ENCODE measurements around the gene ZNF385D.

ZNF385D gene

DNA sequence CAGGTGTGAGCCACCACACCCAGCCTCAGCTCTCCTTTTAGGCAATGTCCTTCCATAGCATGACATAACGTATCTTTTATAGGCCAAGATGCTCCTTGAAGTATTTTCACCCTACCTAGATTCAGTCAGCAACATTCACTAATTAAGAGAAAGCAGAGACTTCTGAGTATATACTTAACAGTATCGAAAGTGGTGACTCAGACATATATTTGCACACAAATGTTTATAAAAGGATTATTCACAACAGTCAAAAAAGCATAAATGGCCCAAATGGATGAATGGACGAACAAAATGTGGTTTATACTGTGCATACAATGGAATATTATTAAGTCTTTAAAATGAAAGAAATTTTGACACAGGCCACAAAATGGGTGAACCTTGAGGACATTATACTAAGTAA lies 108.6 kb downstream of the ZNF385D start:
- Mint-ChIP-seq H3K9me3 (peaks cover 16% of the 10 kb centered on the region), H3K4me1 (ENCODE audit: low read depth) (no peaks in the 10 kb centered on the region), H3K4me3 (no peak overlapping the region), H3K27me3 (no peaks in the 10 kb centered on the region), H3K27ac (no peak overlapping the region), H3K36me3 (ENCODE audit: low read depth) (no peaks in the 10 kb centered on the region)
- intact Hi-C loops (cut with micrococcal nuclease) = no loop called here

DNA sequence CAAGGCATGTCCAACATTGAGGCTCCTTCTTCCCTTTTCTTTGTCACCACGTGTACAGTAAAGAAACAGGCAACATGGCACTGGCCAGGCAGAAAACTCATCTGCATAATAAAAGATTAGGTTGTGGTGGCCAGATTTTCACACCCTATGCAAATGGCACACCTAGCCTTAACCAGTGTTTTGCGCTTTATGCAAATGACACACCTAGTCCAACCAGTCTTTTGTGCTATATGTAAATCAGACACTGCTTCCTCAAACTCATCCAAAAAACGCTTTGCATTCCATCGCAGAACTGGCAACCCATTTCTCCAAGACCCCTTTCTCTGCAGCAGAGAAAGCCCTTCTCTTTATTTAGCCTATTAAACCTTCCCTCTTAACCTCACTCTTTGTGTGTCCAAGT lies 109.1 kb downstream of the ZNF385D start:
- H3K27me3 Mint-ChIP-seq = no peaks in the 10 kb centered on the region
- peaks cover 11% of the 10 kb centered on the region for H3K9me3 Mint-ChIP-seq

DNA sequence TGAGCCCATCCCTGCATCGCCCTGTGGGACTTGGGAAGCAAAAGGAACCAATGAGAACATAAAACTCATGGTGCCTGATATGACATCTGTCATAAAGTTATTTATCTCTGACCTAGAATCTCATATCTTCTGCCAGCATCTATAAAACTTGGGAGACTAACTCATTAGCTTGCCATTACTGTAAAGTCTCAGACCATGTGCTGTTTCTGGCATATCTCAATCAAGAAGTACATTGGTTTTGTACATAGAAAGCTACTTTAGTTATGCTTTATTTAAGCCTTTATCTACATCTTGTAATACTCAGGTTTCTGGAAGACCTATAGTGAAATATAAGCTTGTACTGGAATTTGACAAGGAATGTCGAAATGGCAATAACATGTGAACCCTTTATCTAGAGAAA lies 112.5 kb downstream of the ZNF385D start:
- H3K36me3 Mint-ChIP-seq (ENCODE audit: low read depth) = no peaks in the 10 kb centered on the region
- H3K27ac Mint-ChIP-seq = no peak overlapping the region
- intact Hi-C loops (cut with micrococcal nuclease) = no loop called here
- H3K27me3 Mint-ChIP-seq = no peaks in the 10 kb centered on the region
- H3K4me1 Mint-ChIP-seq (ENCODE audit: low read depth) = no peaks in the 10 kb centered on the region
- peaks cover 19% of the 10 kb centered on the region for H3K9me3 Mint-ChIP-seq
- no peak overlapping the region for H3K4me3 Mint-ChIP-seq

More for the DNA sequence above, 109.1 kb downstream of the ZNF385D start:
- H3K36me3 Mint-ChIP-seq (ENCODE audit: low read depth) = no peaks in the 10 kb centered on the region
- no peak overlapping the region for H3K4me3 Mint-ChIP-seq
- H3K27ac Mint-ChIP-seq = no peak overlapping the region
- intact Hi-C loops (cut with micrococcal nuclease) = no loop called here
- H3K4me1 Mint-ChIP-seq (ENCODE audit: low read depth) = no peaks in the 10 kb centered on the region

DNA sequence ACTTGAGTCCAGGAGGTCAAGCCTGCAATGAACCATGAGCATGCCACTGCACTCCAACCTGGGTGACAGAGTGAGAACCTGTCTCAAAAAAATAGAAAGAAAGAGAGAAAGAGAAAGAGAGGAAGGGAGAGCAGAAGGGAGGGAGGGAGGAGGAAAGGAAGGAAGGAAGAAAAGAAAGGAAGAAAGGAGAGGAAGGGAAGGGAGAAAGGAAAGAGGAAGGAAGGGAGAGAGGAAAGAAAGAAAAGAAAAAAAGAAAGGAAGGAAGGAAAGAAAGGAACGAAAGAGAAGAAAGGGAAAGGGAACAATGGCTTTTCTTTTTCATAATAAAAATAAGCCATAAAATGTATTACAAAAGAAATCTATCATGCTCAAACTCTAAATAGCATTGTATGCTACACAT lies 116.9 kb downstream of the ZNF385D start:
- Mint-ChIP-seq H3K9me3 (peaks cover 19% of the 10 kb centered on the region), H3K4me1 (ENCODE audit: low read depth) (no peaks in the 10 kb centered on the region), H3K27me3 (no peaks in the 10 kb centered on the region), H3K36me3 (ENCODE audit: low read depth) (no peaks in the 10 kb centered on the region), H3K4me3 (no peak overlapping the region), H3K27ac (no peak overlapping the region)
- intact Hi-C loops (cut with micrococcal nuclease) = no loop called here

DNA sequence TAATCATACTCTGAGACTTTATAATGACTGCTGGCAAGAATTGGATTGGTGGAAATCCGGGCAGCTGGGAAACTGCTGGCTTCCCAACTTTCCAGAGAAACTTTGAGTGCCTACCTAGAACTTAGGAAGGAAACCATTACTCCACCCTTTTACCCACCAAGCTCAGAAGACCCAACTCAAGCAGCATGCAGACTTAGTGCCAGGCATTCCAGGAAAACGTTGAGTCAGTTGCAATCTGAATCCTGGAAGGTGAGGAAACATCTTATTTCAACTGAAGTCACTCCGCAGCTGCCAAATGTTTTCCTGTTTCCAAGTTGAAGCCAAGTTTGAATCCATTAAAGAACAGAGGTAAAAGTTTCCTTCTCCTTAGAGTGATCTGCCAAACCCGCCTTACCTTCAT lies 126.5 kb downstream of the ZNF385D start:
- intact Hi-C loops (cut with micrococcal nuclease) = no loop called here
- Mint-ChIP-seq H3K27me3 (no peaks in the 10 kb centered on the region), H3K4me3 (no peak overlapping the region), H3K27ac (no peak overlapping the region), H3K36me3 (ENCODE audit: low read depth) (no peaks in the 10 kb centered on the region), H3K9me3 (no peaks in the 10 kb centered on the region), H3K4me1 (ENCODE audit: low read depth) (no peaks in the 10 kb centered on the region)

DNA sequence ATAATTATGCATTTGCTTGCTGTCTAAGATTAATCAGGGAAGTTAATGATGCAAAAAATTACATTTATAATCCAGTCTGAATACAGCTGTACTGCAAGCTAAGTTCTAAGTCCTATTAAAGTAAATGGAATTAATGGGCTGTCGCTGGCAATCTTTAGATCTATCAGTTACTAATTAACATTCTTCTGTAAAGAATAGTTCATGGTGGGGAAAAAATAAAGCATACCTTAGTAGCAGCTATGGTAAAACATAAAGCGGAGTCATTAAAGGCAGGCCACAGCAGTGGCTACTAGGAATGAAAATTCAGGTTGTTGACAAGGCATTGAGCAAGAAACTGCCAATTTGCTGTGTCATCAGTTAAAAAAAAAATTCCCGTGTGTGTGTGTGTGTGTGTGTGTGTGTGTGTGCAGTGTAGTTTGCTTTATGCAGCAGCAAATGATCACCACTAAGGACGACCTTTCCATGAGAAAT lies 129.8 kb downstream of the ZNF385D start:
- Mint-ChIP-seq H3K27me3 (no peaks in the 10 kb centered on the region), H3K27ac (no peak overlapping the region)

DNA sequence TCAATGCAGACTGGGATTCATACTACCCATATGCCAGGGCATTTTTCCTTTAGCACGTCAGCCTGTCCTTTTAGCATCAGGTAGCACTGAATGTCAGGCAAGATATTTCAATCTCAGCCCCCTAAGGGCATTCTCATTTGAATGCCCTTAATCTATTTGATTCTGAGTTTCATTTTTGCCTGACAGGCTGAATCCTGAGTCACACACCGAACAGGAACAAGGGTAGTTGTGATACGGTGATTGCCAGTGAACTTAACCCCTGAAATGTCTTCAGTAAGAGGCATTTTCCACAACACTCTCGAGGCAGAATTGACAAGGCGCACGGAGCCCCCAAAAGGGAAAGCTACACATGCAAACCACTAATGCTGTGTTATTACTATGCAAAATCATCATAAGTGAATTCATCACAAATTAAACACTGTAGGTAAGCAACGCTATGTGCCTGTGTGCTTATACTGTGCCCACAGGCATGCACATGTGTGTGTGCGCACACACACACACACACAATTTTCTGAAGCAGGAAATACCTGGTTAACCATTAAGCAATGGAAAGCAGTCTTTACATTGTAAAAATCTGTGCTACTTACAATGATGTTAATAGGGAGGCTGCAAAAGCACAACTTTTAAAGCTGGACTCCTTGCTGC lies 130.4 kb downstream of the ZNF385D start:
- H3K27ac Mint-ChIP-seq = no peak overlapping the region
- H3K27me3 Mint-ChIP-seq = no peaks in the 10 kb centered on the region
- H3K4me3 Mint-ChIP-seq = no peak overlapping the region
- H3K9me3 Mint-ChIP-seq = no peaks in the 10 kb centered on the region
- intact Hi-C loops (cut with micrococcal nuclease) = no loop called here
- H3K4me1 Mint-ChIP-seq (ENCODE audit: low read depth) = no peaks in the 10 kb centered on the region
- H3K36me3 Mint-ChIP-seq (ENCODE audit: low read depth) = no peaks in the 10 kb centered on the region

More for the DNA sequence above, 129.8 kb downstream of the ZNF385D start:
- Mint-ChIP-seq H3K4me1 (ENCODE audit: low read depth) (no peaks in the 10 kb centered on the region), H3K4me3 (no peak overlapping the region), H3K36me3 (ENCODE audit: low read depth) (no peaks in the 10 kb centered on the region), H3K9me3 (no peaks in the 10 kb centered on the region)
- intact Hi-C loops (cut with micrococcal nuclease) = no loop called here

DNA sequence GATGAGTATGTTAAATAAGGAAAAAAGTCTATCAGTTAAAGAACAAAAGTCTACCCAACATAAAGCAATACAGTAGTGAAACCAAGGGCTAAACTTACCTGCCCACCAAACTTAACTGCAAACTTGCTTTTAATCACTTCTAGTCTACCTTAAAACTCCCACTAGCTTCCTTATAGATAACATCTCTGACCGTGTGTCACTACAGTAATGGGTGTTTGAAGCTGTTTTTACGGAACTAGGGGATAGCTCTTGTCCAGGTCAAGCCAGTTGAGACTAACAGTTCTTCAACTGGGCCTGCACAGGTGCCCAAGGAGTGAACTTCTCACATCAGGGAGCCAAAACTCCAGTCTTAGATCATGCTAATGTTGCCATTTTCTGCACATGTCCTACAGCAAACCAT lies 132.3 kb downstream of the ZNF385D start:
- Mint-ChIP-seq H3K36me3 (ENCODE audit: low read depth) (no peaks in the 10 kb centered on the region), H3K27me3 (no peaks in the 10 kb centered on the region), H3K4me3 (no peak overlapping the region), H3K27ac (no peak overlapping the region), H3K4me1 (ENCODE audit: low read depth) (no peaks in the 10 kb centered on the region), H3K9me3 (peaks cover 10% of the 10 kb centered on the region)
- intact Hi-C loops (cut with micrococcal nuclease) = no loop called here

DNA sequence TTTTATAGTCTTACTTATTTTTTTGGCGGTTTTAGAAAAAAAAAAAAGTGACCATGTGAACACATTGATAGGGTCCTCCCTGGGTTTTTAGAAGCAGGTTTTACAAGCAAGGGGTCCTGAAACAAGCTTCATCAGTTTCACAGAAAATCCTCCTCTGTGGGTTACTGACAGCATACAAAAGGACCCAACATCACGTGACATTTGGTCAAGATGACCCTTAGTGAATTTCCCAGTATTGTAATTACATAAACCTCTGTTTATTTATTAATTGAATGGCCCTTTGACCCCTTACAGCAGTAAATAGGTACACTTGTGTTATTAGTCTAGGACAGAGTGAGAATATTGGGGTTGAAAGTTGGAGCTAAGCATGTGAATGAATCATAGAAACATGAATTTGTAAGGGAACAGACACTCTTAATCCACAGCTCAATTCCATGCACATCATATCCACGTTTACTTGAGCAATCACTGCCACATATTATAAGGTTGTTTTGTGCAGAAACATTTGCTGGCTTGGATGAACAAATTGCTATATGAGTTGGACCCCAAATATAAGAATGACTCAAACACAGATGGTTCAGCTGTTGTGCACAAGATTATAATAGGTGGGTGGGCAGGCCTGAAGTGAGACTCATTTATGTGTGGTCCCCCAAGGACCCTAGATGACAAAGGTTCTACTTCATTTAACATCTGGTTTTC lies 137.5 kb downstream of the ZNF385D start:
- Mint-ChIP-seq H3K4me3 (no peak overlapping the region), H3K9me3 (peaks cover 10% of the 10 kb centered on the region), H3K27ac (no peak overlapping the region), H3K27me3 (no peaks in the 10 kb centered on the region), H3K4me1 (ENCODE audit: low read depth) (no peaks in the 10 kb centered on the region), H3K36me3 (ENCODE audit: low read depth) (no peaks in the 10 kb centered on the region)
- intact Hi-C loops (cut with micrococcal nuclease) = no loop called here

DNA sequence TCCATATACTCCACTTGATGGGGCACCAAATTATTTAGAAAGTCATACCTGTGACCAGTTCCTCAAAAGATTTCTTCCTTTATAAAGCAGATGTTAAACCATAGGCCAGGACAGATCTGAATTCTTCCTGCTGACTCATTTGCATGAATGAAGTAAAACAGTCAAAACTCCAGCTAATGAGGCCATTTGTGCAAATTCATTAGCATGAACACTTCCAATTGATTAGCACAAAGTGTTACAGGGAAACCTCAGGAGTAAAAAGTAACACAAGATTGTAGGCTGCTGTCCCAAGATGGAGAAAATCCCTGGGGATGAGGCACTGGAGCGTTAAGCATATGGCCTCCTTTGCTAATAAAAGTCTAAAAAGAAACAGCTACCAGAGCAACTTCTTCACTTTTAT lies 149.8 kb downstream of the ZNF385D start:
- Mint-ChIP-seq H3K27me3 (no peaks in the 10 kb centered on the region), H3K4me1 (ENCODE audit: low read depth) (no peaks in the 10 kb centered on the region), H3K4me3 (no peak overlapping the region), H3K27ac (no peak overlapping the region), H3K9me3 (peaks cover 20% of the 10 kb centered on the region), H3K36me3 (ENCODE audit: low read depth) (no peaks in the 10 kb centered on the region)
- intact Hi-C loops (cut with micrococcal nuclease) = no loop called here

DNA sequence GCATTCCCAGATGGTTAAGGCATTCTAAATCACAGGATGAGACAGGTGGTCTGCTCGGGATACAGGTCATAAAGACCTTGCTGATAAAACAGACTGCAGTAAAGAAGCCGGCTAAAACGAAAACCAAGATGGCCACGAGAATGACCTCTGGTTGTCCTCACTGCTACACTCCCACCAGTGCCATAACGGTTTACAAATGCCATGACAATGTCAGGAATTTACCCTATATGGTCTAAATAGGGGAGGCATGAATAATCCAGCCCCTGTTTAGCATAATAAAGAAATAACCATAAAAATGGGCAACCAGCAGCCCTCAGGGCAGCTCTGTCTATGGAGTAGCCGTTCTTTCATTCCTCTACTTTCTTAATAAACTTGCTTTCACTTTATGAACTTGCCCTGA lies 151.1 kb downstream of the ZNF385D start:
- intact Hi-C loops (cut with micrococcal nuclease) = no loop called here
- Mint-ChIP-seq H3K4me3 (no peak overlapping the region), H3K9me3 (peaks cover 23% of the 10 kb centered on the region), H3K4me1 (ENCODE audit: low read depth) (no peaks in the 10 kb centered on the region), H3K36me3 (ENCODE audit: low read depth) (no peaks in the 10 kb centered on the region), H3K27me3 (no peaks in the 10 kb centered on the region), H3K27ac (no peak overlapping the region)

DNA sequence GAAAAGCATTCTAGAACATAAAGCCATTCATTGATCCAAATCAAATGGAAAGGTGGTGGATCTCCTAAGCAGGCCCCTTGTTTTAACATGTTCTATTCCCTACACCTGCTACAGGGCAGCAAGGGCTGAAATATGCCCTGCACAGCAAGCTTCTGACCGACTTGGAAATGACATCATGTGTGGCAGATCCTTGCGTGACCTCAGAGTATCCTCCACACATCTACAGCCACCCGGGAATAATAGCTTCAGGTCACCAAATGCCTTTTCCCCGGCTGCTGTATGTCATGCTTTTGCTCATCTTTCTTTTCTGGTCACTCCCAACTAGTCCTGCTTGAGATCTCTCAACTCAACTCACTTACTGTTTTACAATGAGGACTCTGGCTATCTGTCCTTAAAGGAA lies 158.2 kb downstream of the ZNF385D start:
- Mint-ChIP-seq H3K36me3 (ENCODE audit: low read depth) (no peaks in the 10 kb centered on the region), H3K4me3 (no peak overlapping the region), H3K4me1 (ENCODE audit: low read depth) (no peaks in the 10 kb centered on the region), H3K9me3 (peaks cover 6% of the 10 kb centered on the region), H3K27ac (no peak overlapping the region), H3K27me3 (no peaks in the 10 kb centered on the region)
- intact Hi-C loops (cut with micrococcal nuclease) = no loop called here

DNA sequence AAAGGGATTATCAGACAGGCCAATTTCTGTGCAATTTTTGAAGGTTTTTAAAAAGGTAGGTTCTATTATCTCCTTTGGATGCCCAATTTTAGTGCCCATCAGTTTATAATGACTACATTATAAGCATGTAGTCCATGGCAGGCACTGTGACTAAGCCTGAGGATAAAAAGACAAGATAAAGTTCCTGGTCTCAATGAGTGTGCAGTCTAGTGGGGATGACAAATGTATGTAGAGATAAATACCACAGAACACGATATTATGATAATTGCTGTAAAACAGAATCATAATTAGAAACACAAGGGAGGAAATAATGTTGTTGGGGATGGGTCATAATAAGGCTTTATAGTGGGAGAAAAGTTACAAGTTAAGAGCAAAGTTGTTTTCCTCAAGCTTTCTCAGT lies 163.1 kb downstream of the ZNF385D start:
- Mint-ChIP-seq H3K9me3 (no peaks in the 10 kb centered on the region), H3K36me3 (ENCODE audit: low read depth) (no peaks in the 10 kb centered on the region), H3K27me3 (no peaks in the 10 kb centered on the region), H3K27ac (no peak overlapping the region), H3K4me3 (no peak overlapping the region), H3K4me1 (ENCODE audit: low read depth) (no peaks in the 10 kb centered on the region)
- intact Hi-C loops (cut with micrococcal nuclease) = no loop called here

DNA sequence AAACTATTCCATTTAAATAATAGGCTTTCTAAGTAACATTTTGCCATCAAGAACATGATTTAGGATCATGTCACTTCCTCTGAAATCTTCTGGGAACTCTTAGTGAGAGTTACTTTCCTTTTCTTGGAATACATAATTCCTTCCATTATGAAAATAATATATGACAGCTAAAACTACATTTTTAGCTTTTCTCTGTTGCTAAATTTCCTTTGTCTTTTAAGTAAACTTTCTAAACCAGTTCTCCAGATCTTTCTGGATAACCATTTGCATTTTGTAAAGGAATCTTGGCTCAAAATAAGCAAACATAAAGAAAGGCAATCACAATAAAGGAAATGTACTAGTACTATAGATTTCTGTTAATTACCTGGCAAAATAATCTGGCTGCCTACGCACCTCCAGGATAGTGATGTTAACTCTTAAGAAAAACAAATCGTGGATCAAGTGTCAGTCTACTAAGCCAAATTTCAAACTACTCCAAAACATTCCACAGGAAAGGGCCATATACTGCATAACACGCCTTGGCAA lies 165.7 kb downstream of the ZNF385D start:
- H3K4me3 Mint-ChIP-seq = no peak overlapping the region
- H3K27ac Mint-ChIP-seq = no peak overlapping the region
- H3K9me3 Mint-ChIP-seq = peaks cover 9% of the 10 kb centered on the region
- no peaks in the 10 kb centered on the region for H3K27me3 Mint-ChIP-seq
- no peaks in the 10 kb centered on the region for H3K4me1 Mint-ChIP-seq (ENCODE audit: low read depth)
- intact Hi-C loops (cut with micrococcal nuclease) = no loop called here
- no peaks in the 10 kb centered on the region for H3K36me3 Mint-ChIP-seq (ENCODE audit: low read depth)

Data from dendritic cell treated with granulocyte-macrophage colony-stimulating factor and Interleukin-4, amounts not matched to agents 40 ng/mL and 50 ng/mL, for 4 days (primary cell).